Measurements from ENCODE around the gene GNB1L. TPM values are rescaled to one million over a fixed set of nuclear protein-coding genes. Genes with fewer than 3 reads are reported as not detected.

Gene GNB1L
- total RNA-seq, 1 experiment from 2014 or later = 27.0 TPM

DNA sequence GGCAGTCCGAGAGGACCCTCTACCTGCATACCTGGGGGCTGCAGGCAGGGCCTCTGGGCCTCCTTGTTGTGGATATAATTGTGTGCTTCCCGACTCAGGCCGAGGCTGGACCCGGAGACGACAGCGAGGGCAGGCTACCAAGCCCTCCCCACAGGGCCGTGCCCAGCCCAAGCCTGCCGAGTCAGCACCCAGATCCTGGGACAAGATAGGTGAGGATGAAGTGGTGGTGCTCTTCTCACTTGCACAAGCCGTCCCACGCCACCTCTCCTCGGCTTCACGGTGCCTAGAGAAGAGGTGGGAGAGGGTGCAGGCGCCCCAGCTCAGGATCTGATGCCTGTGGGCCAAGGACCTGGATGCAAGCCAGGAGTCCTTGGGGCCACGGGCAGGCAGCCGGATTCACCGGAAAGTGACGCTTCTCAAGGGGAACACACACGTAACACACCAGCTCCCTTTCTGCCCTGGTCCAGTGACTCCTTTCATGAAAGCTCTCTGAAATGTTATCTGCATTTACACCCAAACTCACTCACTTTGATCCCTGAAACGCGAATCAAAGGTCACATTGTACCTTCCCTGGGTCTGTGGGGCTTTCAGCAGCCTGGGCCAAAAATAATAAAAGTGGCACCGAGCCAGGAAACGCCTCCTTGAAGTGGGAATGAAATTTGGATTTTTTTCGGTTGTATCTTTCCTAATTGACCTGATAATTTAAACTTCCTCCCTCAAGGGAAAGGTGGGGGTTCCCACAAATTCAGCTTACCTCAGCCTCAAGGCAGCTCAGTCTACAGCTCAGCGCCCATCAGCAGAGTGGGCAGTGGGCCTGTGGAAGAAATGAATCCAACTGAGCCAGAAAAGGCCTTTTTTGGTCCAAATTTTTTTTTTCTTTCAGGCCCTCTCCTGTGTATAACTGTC, 1.1 kb upstream of the GNB1L start:
- ChIA-PET POLR2A (ENCODE audit: unreplicated experiment) (interaction anchor here (0.7 kb wide), 1 partner anchor 100 kb away, joined by 3 read pairs; no protein-coding TSS in a partner anchor), CTCF (no interaction called here)
- intact Hi-C loops (cut with micrococcal nuclease) = loop anchor here (10.0 kb wide), 1 partner anchor 91 kb away; the partner anchor contains the start of gene TBX1
- DNase-seq (peak; percentile 62), ATAC-seq (peak; percentile 30)
- Histone ChIP-seq H3K4me2 (ENCODE audit: low read length) (peak overlapping the region; percentile 98), H3K36me3 (ENCODE audit: low read depth, low read length) (peaks cover 10% of the 10 kb centered on the region; the same call in 1 of the 2 replicates), H3K27ac (ENCODE audit: low read length) (peak overlapping the region; percentile 71), H3K9ac (ENCODE audit: low read length) (peak overlapping the region; percentile 95), H3K4me1 (ENCODE audit: insufficient read depth, low read length) (peaks cover 36% of the 10 kb centered on the region), H3F3A (ENCODE audit: low read length, unreplicated experiment) (no peaks in the 10 kb centered on the region), H3K9me2 (replicated peaks; ENCODE audit: low read length) (no peaks in the 10 kb centered on the region), H2AFZ (ENCODE audit: low read length) (peak overlapping the region; percentile 79), H3K4me3 (ENCODE audit: low read length) (peak overlapping the region; percentile 96), H3K79me2 (ENCODE audit: low read length) (peaks cover 54% of the 10 kb centered on the region), H3K27me3 (ENCODE audit: low read length) (no peaks in the 10 kb centered on the region), H4K20me1 (ENCODE audit: low read length) (peaks cover 21% of the 10 kb centered on the region), H3K9me3 (ENCODE audit: low read length) (no peaks in the 10 kb centered on the region)
- TF ChIP-seq EZH2phosphoT487 (IDR thresholded peaks at IDR 0.05; ENCODE audit: borderline replicate concordance, low read length) (no peak), EZH2 (IDR thresholded peaks at IDR 0.05; ENCODE audit: low read length, unreplicated experiment) (no peak)
- no TSS peak for BruUV-seq (replicated peaks)

DNA sequence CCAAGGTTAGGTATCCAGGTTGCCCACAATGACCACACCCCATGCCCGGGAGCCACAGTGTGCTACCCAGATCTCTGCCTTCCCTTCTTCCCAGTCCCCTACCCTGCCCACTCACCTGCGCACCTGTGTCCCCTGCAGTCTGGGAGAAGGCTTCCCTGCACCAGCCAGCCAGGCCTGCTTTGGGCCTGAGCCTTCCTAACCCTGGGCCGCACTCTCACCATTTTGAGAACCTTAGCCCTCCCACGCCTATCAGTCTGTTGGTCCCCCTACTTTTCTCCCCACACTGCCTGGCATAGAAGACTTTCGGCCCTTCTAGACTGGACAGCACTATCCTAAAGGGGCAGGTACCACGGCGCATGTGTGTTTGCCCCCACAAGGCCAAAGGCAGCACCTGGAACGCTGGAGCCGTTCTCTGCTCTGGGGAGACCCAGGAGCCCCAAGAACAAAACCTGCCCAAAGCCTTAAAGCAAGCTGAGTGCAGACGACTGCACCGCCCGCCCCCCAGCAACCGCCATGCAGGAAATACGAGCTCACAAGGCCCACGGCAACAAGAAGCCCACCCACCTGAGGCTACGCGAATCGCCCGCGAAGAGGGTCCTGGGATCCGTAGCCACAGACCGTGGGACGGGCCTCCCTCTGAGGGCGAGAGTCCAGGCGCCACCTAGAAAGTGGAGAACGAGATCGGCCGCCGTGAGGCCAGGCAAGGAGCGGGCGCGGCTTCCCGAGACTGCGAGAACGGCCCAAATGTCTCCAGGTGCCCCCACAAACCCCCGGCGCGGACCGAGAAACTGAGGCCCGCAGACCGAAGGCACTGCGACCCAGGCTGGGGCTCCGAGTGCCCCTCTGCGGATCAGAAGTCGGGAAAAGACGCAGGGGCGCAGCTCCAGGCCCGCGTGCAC, 546 bp downstream of the GNB1L start:
- peaks cover 61% of the 10 kb centered on the region for H3K79me2 ChIP-seq (ENCODE audit: low read length)
- no peak for DNase-seq

More for the DNA sequence above, 546 bp downstream of the GNB1L start:
- ATAC-seq = peak; percentile 3
- peak overlapping the region; percentile 95 for H3K9ac ChIP-seq (ENCODE audit: low read length)
- H3K4me3 ChIP-seq (ENCODE audit: low read length) = peak overlapping the region; percentile 96
- intact Hi-C loops (cut with micrococcal nuclease) = loop anchor here (10.0 kb wide), 1 partner anchor 89 kb away; the partner anchor contains the start of gene TBX1
- peaks cover 10% of the 10 kb centered on the region; the same call in 1 of the 2 replicates for H3K36me3 ChIP-seq (ENCODE audit: low read depth, low read length)
- H3K4me2 ChIP-seq (ENCODE audit: low read length) = peak overlapping the region; percentile 99
- POLR2A ChIA-PET (ENCODE audit: unreplicated experiment) = interaction anchor here (0.5 kb wide), 1 partner anchor 948 kb away, joined by 3 read pairs; the partner anchor contains the start of gene DGCR6
- H3K4me1 ChIP-seq (ENCODE audit: insufficient read depth, low read length) = peaks cover 52% of the 10 kb centered on the region
- TF ChIP-seq EZH2phosphoT487 (IDR thresholded peaks at IDR 0.05; ENCODE audit: borderline replicate concordance, low read length) = no peak
- no peak for TF ChIP-seq EZH2 (IDR thresholded peaks at IDR 0.05; ENCODE audit: low read length, unreplicated experiment)
- TF ChIP-seq, protein P1, sequence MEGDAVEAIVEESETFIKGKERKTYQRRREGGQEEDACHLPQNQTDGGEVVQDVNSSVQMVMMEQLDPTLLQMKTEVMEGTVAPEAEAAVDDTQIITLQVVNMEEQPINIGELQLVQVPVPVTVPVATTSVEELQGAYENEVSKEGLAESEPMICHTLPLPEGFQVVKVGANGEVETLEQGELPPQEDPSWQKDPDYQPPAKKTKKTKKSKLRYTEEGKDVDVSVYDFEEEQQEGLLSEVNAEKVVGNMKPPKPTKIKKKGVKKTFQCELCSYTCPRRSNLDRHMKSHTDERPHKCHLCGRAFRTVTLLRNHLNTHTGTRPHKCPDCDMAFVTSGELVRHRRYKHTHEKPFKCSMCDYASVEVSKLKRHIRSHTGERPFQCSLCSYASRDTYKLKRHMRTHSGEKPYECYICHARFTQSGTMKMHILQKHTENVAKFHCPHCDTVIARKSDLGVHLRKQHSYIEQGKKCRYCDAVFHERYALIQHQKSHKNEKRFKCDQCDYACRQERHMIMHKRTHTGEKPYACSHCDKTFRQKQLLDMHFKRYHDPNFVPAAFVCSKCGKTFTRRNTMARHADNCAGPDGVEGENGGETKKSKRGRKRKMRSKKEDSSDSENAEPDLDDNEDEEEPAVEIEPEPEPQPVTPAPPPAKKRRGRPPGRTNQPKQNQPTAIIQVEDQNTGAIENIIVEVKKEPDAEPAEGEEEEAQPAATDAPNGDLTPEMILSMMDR (conservative IDR thresholded peaks at IDR 0.05; ENCODE audit: low read depth, low read length) = no peak
- peak overlapping the region; percentile 29; the same call in 1 of the 2 replicates for H2AFZ ChIP-seq (ENCODE audit: low read length)
- peaks cover 21% of the 10 kb centered on the region for H4K20me1 ChIP-seq (ENCODE audit: low read length)
- no peaks in the 10 kb centered on the region for H3K9me3 ChIP-seq (ENCODE audit: low read length)
- no peaks in the 10 kb centered on the region for H3F3A ChIP-seq (ENCODE audit: low read length, unreplicated experiment)
- CTCF ChIA-PET = no interaction called here
- BruUV-seq (replicated peaks) = TSS peak; percentile 53
- no peak overlapping the region for H3K27ac ChIP-seq (ENCODE audit: low read length)
- H3K27me3 ChIP-seq (ENCODE audit: low read length) = no peaks in the 10 kb centered on the region
- no peaks in the 10 kb centered on the region for H3K9me2 ChIP-seq (replicated peaks; ENCODE audit: low read length)
